ENCODE data around the gene CCDC24.

Gene CCDC24

GRCh38 chr1:44034423-44034822, 43.0 kb downstream of the CCDC24 start:
- TF ChIP-seq CTCF (IDR thresholded peaks at IDR 0.05; ENCODE audit: insufficient read depth, low read depth, low read length, missing control alignments), result no peak
- no peak overlapping the region for H3K4me3 ChIP-seq (ENCODE audit: low read length)
- DNase-seq (ENCODE audit: low read depth), result no peak

- H3K4me3 ChIP-seq (ENCODE audit: low read length), result no peak overlapping the region
- no peak for DNase-seq (ENCODE audit: low read depth)
- TF ChIP-seq CTCF (IDR thresholded peaks at IDR 0.05; ENCODE audit: insufficient read depth, low read depth, low read length, missing control alignments), result no peak
These were observed 43.7 kb downstream of the CCDC24 start for GRCh38 chr1:44034976-44035716.

GRCh38 chr1:44035726-44036408, 44.5 kb downstream of the CCDC24 start:
- DNase-seq (ENCODE audit: low read depth), result no peak
- H3K4me3 ChIP-seq (ENCODE audit: low read length), result no peak overlapping the region
- TF ChIP-seq CTCF (IDR thresholded peaks at IDR 0.05; ENCODE audit: insufficient read depth, low read depth, low read length, missing control alignments), result no peak

- TF ChIP-seq CTCF (IDR thresholded peaks at IDR 0.05; ENCODE audit: insufficient read depth, low read depth, low read length, missing control alignments), result peak; percentile 91
- no peak overlapping the region for H3K4me3 ChIP-seq (ENCODE audit: low read length)
- DNase-seq (ENCODE audit: low read depth), result peak; percentile 73
These were observed 45.2 kb downstream of the CCDC24 start for GRCh38 chr1:44036409-44037139.

- H3K4me3 ChIP-seq (ENCODE audit: low read length), result no peak overlapping the region
- TF ChIP-seq CTCF (IDR thresholded peaks at IDR 0.05; ENCODE audit: insufficient read depth, low read depth, low read length, missing control alignments), result no peak
- no peak for DNase-seq (ENCODE audit: low read depth)
These were observed 45.8 kb downstream of the CCDC24 start for GRCh38 chr1:44037154-44037553.

GRCh38 chr1:44038876-44039657, 47.7 kb downstream of the CCDC24 start:
- TF ChIP-seq CTCF (IDR thresholded peaks at IDR 0.05; ENCODE audit: insufficient read depth, low read depth, low read length, missing control alignments), result no peak
- DNase-seq (ENCODE audit: low read depth), result no peak
- no peak overlapping the region for H3K4me3 ChIP-seq (ENCODE audit: low read length)
